GM06990 (cell line): ENCODE results near the gene CRNN.

ENCODE experiments used
- DNase-seq: peaks from one replicate; pipeline ENCODE4 v3.0.0-alpha.2; 2011; ENCODE audit not compliant: insufficient read length; ENCODE audit errors: extremely low read depth
- H3K27me3 ChIP-seq: replicated peaks from 2 replicates; pipeline ENCODE4 v1.6.0; 2011; ENCODE audit warnings: low read length; ENCODE audit not compliant: control insufficient read depth, insufficient read depth
- H3K36me3 ChIP-seq: 2 replicates; pipeline ENCODE4 v1.5.1; 2011; ENCODE audit warnings: low read length; ENCODE audit not compliant: control insufficient read depth, insufficient read depth
- H3K4me3 ChIP-seq: replicated peaks from 2 replicates; pipeline ENCODE4 v1.5.1; 2011; ENCODE audit warnings: low read depth, mild to moderate bottlenecking, control low read depth, low read length
- CTCF ChIP-seq: IDR thresholded peaks from 2 replicates; pipeline ENCODE4 v1.5.1; 2011; ENCODE audit warnings: low read length, control low read depth, mild to moderate bottlenecking, inconsistent platforms; ENCODE audit not compliant: insufficient read depth, poor library complexity, severe bottlenecking

CRNN gene

GRCh38 chr1:152410028-152410427, 4.0 kb downstream of the CRNN start:
- H3K4me3 ChIP-seq, result no peak overlapping the region
- no peaks in the 10 kb centered on the region for H3K36me3 ChIP-seq
- TF ChIP-seq CTCF, result no peak
- peaks cover 3% of the 10 kb centered on the region for H3K27me3 ChIP-seq
- DNase-seq, result no peak

- Histone ChIP-seq H3K27me3 (peaks cover 3% of the 10 kb centered on the region), H3K36me3 (no peaks in the 10 kb centered on the region), H3K4me3 (no peak overlapping the region)
- no peak for TF ChIP-seq CTCF
- no peak for DNase-seq
Observed at GRCh38 chr1:152408664-152409063, 5.4 kb downstream of the CRNN start.

- no peaks in the 10 kb centered on the region for H3K36me3 ChIP-seq
- no peak for DNase-seq
- no peaks in the 10 kb centered on the region; the same call in 1 of the 2 replicates for H3K27me3 ChIP-seq
- TF ChIP-seq CTCF, result peak; percentile 71
- H3K4me3 ChIP-seq, result no peak overlapping the region
Observed at GRCh38 chr1:152398812-152399698, 15.0 kb downstream of the CRNN start.

GRCh38 chr1:152397474-152397873, 16.6 kb downstream of the CRNN start:
- H3K4me3 ChIP-seq, result no peak overlapping the region
- DNase-seq, result no peak
- H3K27me3 ChIP-seq, result no peaks in the 10 kb centered on the region; the same call in 1 of the 2 replicates
- H3K36me3 ChIP-seq, result no peaks in the 10 kb centered on the region
- no peak for TF ChIP-seq CTCF

- no peaks in the 10 kb centered on the region for H3K36me3 ChIP-seq
- no peak for TF ChIP-seq CTCF
- no peaks in the 10 kb centered on the region; the same call in 1 of the 2 replicates for H3K27me3 ChIP-seq
- no peak for DNase-seq
- no peak overlapping the region for H3K4me3 ChIP-seq
Observed at GRCh38 chr1:152394151-152394550, 19.9 kb downstream of the CRNN start.
